ENCODE results near the gene C22orf15. TPM values are rescaled to one million over a fixed set of nuclear protein-coding genes. Genes with fewer than 3 reads are reported as not detected.

The C22orf15 gene
- total and polyA plus RNA-seq, 9 of the 15 experiments (the other 6 are each of a cell fraction or from before 2014, with no cell fraction given), result 0.07 TPM; not detected in 8

- no TSS peak for BruUV-seq (replicated peaks)
- no peaks in the 10 kb centered on the region for H3K4me1 ChIP-seq (replicated peaks in 1 of 2; ENCODE audit: control insufficient read depth in 2 of 2, insufficient read depth in 2 of 2, low read length in 2 of 2)
- DNase-seq (ENCODE audit: extremely low read depth in 1 of 4, low spot score in 3 of 4), result no peak
- ChIA-PET POLR2A (interaction anchor here (0.7 kb wide), 1 partner anchor 9 kb away, joined by 3 read pairs; no protein-coding TSS in a partner anchor), CTCF (ENCODE audit: low intra/inter-chr PET ratio) (no interaction called here)
- intact Hi-C loops (cut with micrococcal nuclease), result no loop called here
- no peaks in the 10 kb centered on the region for H3K79me2 ChIP-seq (ENCODE audit: control insufficient read depth, insufficient read depth, low read length)
- H3K27ac ChIP-seq (ENCODE audit: extremely low read depth, low read depth, low read length), result no peak overlapping the region
- H3K9me1 ChIP-seq (ENCODE audit: control insufficient read depth, insufficient read depth, low read length), result no peaks in the 10 kb centered on the region
- H2AFZ ChIP-seq (ENCODE audit: low read depth, low read length), result no peak overlapping the region
- no peak overlapping the region for H3K4me2 ChIP-seq (ENCODE audit: insufficient read depth, low read length)
- TF ChIP-seq SRF (CRISPR knock-in tag; IDR thresholded peaks at IDR 0.05), result no peak
- TF ChIP-seq ZBTB33 (CRISPR knock-in tag; IDR thresholded peaks at IDR 0.05), result peak; percentile 65; the same call in 1 of the 2 replicates
- H4K20me1 ChIP-seq (replicated peaks; ENCODE audit: control insufficient read depth, insufficient read depth, low read length), result no peaks in the 10 kb centered on the region
- H3K4me3 ChIP-seq, result no peak overlapping the region
- peaks cover 60% of the 10 kb centered on the region; the same call in 2 of the 3 replicates for H3K36me3 ChIP-seq (ENCODE audit: control insufficient read depth, insufficient read depth, low read length)
- in situ Hi-C loops (cut with MboI), result no loop called here
- H3K9me3 ChIP-seq (replicated peaks; ENCODE audit: control insufficient read depth, insufficient read depth, low read depth, low read length), result no peaks in the 10 kb centered on the region
- H3K9ac ChIP-seq (ENCODE audit: insufficient read depth in 1 of 2, low read depth in 2 of 2, low read length in 2 of 2), result peak overlapping the region in 1 of 2 experiments; percentile 35; a peak in 1 of 4 replicates
- no peaks in the 10 kb centered on the region for H3K27me3 ChIP-seq (ENCODE audit: control insufficient read depth in 2 of 2, insufficient read depth in 2 of 2, low read length in 2 of 2)
- WGBS (ENCODE audit: insufficient coverage, low coverage, missing lambda C conversion rate), result 74% methylated on average over 11 of the region's 12 CpGs
- FAIRE-seq, result no peak
- no peak for ATAC-seq
Observed at GRCh38 chr22:23804781-23805291, 42.0 kb downstream of the C22orf15 start.

DNA sequence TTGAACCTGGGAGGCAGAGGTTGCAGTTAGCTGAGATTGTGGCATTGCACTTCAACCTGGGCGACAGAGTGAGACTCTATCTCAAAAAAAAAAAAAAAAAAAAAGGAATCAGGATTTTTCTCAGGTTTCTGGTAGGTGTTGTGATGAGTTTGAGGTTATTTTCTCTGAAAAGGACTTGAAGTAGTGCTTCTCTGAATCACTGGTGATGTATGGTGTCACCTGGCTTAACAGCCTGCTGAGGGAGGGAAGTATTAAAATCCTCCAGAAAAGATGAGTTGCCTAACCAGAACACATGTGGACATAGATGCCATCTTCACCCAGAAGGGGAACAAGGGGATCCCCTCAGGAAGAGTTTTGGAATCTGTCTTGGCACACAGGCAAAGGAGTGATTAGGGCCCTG lies 44.0 kb downstream of the C22orf15 start:
- DNase-seq (ENCODE audit: extremely low read depth in 1 of 4, low spot score in 3 of 4) (no peak), ATAC-seq (no peak), FAIRE-seq (no peak)
- ChIA-PET POLR2A (interaction anchor here (0.6 kb wide), 1 partner anchor 156 kb away, joined by 3 read pairs; no protein-coding TSS in a partner anchor), CTCF (ENCODE audit: low intra/inter-chr PET ratio) (no interaction called here)
- peaks cover 50% of the 10 kb centered on the region; the same call in 2 of the 3 replicates for H3K36me3 ChIP-seq (ENCODE audit: control insufficient read depth, insufficient read depth, low read length)
- no peaks in the 10 kb centered on the region for H3K4me1 ChIP-seq (replicated peaks in 1 of 2; ENCODE audit: control insufficient read depth in 2 of 2, insufficient read depth in 2 of 2, low read length in 2 of 2)
- no peaks in the 10 kb centered on the region for H3K79me2 ChIP-seq (ENCODE audit: control insufficient read depth, insufficient read depth, low read length)
- no TSS peak for BruUV-seq (replicated peaks)
- no peak overlapping the region for H2AFZ ChIP-seq (ENCODE audit: low read depth, low read length)
- H3K4me2 ChIP-seq (ENCODE audit: insufficient read depth, low read length), result no peak overlapping the region
- no peaks in the 10 kb centered on the region for H3K9me3 ChIP-seq (replicated peaks; ENCODE audit: control insufficient read depth, insufficient read depth, low read depth, low read length)
- no peaks in the 10 kb centered on the region for H4K20me1 ChIP-seq (replicated peaks; ENCODE audit: control insufficient read depth, insufficient read depth, low read length)
- intact Hi-C loops (cut with micrococcal nuclease) (no loop called here), in situ Hi-C loops (cut with MboI) (no loop called here)
- no peak overlapping the region for H3K4me3 ChIP-seq
- WGBS (ENCODE audit: insufficient coverage, low coverage, missing lambda C conversion rate), result no CpG with 5 or more reads among the region's 1 CpG
- H3K27me3 ChIP-seq (ENCODE audit: control insufficient read depth in 2 of 2, insufficient read depth in 2 of 2, low read length in 2 of 2), result no peaks in the 10 kb centered on the region
- H3K9ac ChIP-seq (ENCODE audit: insufficient read depth in 1 of 2, low read depth in 2 of 2, low read length in 2 of 2), result no peak overlapping the region
- no peak overlapping the region for H3K27ac ChIP-seq (ENCODE audit: extremely low read depth, low read depth, low read length)
- no peaks in the 10 kb centered on the region for H3K9me1 ChIP-seq (ENCODE audit: control insufficient read depth, insufficient read depth, low read length)
